ENCODE measurements around the gene TOM1L2. TPM values are rescaled to one million over a fixed set of nuclear protein-coding genes. Genes with fewer than 3 reads are reported as not detected.
"Not testable (repeated sequence)": the region's sequence is repeated elsewhere in the genome, so short reads cannot be mapped to it uniquely, and the experiment has no call there.

Gene TOM1L2
- polyA plus RNA-seq, 3 donors, result 34.9 to 53.2 (median 37.3) TPM

GRCh38 chr17:17809531-17810083 lies 162.6 kb downstream of the TOM1L2 start:
- DNase-seq (ENCODE audit: extremely low read depth in 1 of 11, low read depth in 9 of 11, low spot score in 4 of 11), result no peak

DNA sequence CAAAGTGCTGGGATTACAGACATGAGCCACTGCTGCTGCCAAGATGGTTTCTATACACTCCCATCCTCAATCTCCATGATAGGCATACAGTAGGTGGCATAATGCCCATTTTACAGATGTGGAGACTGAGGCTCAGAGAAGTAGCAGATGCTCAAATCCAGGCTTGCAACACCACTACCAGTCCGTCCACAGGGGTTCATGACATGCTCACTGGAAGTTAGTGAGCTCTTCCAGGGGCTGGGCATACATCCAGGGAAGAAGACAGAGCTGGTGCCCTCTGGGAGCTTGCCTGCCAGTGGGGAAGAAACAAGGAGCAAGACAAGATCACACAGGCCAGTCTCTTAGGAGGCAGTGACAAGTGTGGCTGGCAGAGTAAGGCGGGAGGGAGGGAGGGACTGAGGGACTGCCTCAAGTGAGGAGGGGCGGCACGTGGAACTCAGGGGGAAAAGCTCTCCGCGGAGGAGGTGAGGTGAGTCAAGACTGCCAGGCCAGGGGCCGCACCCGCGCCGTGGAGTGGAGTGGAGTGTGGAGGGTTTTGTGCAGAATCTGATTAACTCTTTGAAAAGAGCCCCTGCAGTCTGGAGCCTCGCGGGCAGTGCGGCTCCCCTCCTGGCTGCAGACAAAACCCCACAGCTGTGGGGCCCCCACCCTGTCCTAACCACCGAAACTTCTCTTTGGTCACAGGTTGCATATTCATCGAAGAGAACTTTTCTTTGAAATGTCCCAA lies 163.3 kb downstream of the TOM1L2 start:
- DNase-seq (ENCODE audit: extremely low read depth in 1 of 11, low read depth in 9 of 11, low spot score in 4 of 11), result no peak

DNA sequence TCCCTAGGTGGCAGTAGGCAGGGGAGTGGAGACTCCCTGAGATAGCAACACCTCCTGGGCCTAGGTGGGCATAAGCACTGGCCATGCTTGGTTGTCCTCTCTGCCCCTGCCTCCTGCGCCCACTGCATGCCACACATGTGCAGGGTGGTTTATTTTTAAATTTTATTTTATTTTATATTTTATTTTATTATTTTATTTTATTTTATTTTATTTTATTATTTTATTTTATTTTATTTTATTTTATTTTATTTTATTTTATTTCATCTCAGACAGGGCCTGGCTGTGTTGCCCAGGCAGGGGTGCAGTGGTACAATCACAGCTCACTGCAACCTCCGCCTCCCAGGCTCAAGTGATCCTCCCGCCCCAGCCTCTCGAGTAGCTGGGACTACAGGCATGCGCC lies 164.0 kb downstream of the TOM1L2 start:
- DNase-seq (ENCODE audit: extremely low read depth in 1 of 11, low read depth in 9 of 11, low spot score in 4 of 11), result not testable (repeated sequence)

GRCh38 chr17:17807440-17807839 lies 164.8 kb downstream of the TOM1L2 start:
- no peak for DNase-seq (ENCODE audit: extremely low read depth in 1 of 11, low read depth in 9 of 11, low spot score in 4 of 11)

DNA sequence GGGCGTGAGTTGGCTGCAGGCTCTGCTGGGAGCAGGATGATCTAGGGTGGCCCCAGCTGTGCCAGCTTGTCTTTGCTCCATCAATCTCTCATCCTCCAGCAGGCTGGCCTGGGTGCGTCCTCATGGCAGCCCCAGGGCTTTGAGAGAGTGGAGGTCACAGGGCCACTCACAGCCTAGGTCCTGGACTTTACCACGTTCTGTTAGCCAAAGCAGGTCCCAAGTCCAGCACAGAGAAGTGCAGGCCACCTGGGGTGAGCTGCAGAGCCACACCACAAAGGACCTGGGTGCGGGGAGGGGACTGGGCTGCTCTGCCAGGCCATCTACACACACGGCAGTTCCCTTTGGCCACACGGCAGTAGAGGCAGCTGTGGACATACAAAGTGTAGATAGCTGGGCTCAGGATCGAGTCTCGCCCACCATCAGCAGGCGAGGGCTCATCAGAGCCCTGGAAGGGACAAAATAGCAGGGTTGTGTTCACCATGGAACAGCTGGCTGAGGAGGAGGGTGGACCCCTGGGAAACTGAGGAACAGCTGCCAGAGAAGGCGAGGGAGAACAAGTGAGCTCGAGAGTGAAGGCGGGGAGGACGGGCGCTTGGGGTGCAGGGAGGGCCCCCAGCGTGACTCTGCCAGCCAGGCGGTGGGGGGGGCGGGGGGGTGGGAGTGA lies 165.5 kb downstream of the TOM1L2 start:
- DNase-seq (ENCODE audit: extremely low read depth in 1 of 11, low read depth in 9 of 11, low spot score in 4 of 11), result no peak

DNA sequence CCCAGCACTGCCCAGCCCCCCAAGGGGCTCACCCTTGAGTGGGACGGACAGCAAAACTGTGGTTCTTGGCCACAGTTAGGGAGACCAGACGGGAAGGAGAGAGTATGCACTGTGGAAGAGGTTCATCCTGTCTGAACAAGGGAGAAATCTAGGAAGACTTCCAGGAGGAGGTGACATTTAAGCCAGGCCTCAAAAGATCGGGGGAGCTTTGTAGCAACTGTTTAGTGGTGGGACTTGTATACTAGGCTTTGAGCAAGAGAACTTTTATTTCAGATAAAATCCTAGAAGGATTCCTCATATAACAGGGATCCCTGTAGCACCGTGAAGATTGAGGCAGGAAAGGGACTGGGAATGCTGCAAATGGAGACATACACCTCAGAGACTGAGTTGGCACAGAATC lies 166.2 kb downstream of the TOM1L2 start:
- DNase-seq (ENCODE audit: extremely low read depth in 1 of 11, low read depth in 9 of 11, low spot score in 4 of 11), result no peak

DNA sequence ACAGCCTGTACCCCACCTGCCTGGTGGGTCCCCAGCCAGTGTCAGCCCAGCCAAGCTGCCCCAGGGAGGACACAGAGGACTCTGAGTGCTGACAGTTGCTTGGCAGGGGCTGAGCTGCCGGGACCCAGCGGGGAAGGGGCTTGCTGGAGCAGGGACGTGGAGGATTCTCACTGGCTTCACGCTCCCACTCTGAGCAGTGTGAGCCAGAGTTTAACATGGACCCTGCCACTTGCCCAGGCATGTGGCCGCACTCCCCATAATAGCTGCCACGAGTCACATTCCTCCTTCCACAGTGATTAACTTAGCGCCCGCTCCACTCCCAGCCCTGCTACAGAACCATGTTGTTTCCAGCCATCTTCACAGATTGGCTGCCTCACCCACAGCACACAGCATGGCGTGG lies 166.6 kb downstream of the TOM1L2 start:
- no peak for DNase-seq (ENCODE audit: extremely low read depth in 1 of 11, low read depth in 9 of 11, low spot score in 4 of 11)

- no peak for DNase-seq (ENCODE audit: extremely low read depth in 1 of 11, low read depth in 9 of 11, low spot score in 4 of 11)
These were observed 168.2 kb downstream of the TOM1L2 start for GRCh38 chr17:17804007-17804406.

- DNase-seq (ENCODE audit: extremely low read depth in 1 of 11, low read depth in 9 of 11, low spot score in 4 of 11), result no peak
These were observed 170.3 kb downstream of the TOM1L2 start for GRCh38 chr17:17801800-17802481.

GRCh38 chr17:17800504-17801021 lies 171.6 kb downstream of the TOM1L2 start:
- no peak for DNase-seq (ENCODE audit: extremely low read depth in 1 of 11, low read depth in 9 of 11, low spot score in 4 of 11)

- DNase-seq (ENCODE audit: extremely low read depth in 1 of 11, low read depth in 9 of 11, low spot score in 4 of 11), result no peak
These were observed 173.5 kb downstream of the TOM1L2 start for GRCh38 chr17:17798573-17799255.

DNA sequence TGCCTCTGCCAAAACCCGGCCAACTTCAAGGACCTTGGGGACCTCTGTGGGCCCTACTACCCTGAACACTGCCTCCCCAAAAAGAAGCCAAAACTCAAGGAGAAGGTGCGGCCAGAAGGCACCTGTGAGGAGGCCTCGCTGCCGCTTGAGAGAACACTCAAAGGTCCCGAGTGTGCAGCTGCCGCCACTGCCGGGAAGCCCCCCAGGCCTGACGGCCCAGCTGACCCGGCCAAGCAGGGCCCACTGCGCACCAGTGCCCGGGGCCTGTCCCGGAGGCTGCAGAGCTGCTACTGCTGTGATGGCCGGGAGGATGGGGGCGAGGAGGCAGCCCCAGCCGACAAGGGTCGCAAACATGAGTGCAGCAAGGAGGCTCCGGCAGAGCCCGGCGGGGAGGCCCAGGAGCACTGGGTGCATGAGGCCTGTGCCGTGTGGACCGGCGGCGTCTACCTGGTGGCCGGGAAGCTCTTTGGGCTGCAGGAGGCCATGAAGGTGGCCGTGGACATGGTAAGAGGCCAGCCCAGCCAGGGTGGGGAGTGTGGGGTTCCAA lies 174.1 kb downstream of the TOM1L2 start:
- DNase-seq (ENCODE audit: extremely low read depth in 1 of 11, low read depth in 9 of 11, low spot score in 4 of 11), result no peak

DNA sequence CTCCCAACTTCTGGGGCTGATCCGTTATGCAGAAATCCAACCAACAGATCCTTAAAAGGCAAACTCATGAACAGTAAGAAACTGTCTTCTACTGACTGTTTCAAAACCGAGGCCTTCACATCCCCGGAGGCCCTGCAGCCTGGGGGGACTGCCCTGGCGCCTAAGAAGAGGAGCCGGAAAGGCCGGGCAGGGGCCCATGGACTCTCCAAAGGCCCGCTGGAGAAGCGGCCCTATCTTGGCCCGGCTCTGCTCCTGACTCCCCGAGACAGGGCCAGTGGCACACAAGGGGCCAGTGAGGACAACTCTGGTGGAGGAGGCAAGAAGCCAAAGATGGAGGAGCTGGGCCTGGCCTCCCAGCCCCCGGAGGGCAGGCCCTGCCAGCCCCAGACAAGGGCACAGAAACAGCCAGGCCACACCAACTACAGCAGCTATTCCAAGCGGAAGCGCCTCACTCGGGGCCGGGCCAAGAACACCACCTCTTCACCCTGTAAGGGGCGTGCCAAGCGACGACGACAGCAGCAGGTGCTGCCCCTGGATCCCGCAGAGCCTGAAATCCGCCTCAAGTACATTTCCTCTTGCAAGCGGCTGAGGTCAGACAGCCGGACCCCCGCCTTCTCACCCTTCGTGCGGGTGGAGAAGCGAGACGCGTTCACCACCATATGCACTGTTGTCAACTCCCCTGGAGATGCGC lies 174.9 kb downstream of the TOM1L2 start:
- DNase-seq (ENCODE audit: extremely low read depth in 1 of 11, low read depth in 9 of 11, low spot score in 4 of 11), result no peak

DNA sequence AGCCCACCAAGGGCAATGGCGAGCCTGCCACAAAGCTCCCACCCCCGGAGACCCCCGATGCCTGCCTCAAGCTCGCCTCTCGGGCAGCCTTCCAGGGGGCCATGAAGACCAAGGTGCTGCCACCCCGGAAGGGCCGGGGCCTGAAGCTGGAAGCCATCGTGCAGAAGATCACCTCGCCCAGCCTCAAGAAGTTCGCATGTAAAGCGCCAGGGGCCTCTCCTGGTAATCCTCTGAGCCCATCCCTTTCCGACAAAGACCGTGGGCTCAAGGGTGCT lies 175.5 kb downstream of the TOM1L2 start:
- no peak for DNase-seq (ENCODE audit: extremely low read depth in 1 of 11, low read depth in 9 of 11, low spot score in 4 of 11)

DNA sequence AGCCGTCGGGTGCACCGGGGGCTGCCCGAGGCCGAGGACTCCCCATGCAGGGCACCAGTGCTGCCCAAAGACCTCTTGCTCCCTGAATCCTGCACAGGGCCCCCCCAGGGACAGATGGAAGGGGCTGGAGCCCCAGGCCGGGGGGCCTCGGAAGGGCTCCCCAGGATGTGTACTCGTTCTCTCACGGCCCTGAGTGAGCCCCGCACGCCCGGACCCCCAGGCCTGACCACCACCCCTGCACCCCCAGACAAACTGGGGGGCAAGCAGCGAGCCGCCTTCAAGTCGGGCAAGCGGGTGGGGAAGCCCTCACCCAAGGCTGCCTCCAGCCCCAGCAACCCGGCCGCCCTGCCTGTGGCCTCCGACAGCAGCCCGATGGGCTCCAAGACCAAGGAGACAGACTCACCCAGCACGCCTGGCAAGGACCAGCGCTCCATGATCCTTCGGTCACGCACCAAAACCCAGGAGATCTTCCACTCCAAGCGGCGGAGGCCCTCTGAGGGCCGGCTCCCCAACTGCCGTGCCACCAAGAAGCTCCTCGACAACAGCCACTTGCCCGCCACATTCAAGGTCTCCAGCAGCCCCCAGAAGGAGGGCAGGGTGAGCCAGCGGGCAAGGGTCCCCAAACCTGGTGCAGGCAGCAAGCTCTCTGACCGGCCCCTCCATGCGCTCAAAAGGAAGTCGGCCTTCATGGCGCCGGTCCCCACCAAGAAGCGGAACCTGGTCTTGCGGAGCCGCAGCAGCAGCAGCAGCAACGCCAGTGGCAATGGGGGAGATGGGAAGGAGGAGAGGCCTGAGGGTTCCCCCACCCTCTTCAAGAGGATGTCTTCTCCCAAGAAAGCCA lies 176.0 kb downstream of the TOM1L2 start:
- no peak for DNase-seq (ENCODE audit: extremely low read depth in 1 of 11, low read depth in 9 of 11, low spot score in 4 of 11)

- no peak for DNase-seq (ENCODE audit: extremely low read depth in 1 of 11, low read depth in 9 of 11, low spot score in 4 of 11)
These were observed 176.9 kb downstream of the TOM1L2 start for GRCh38 chr17:17795296-17795695.

- DNase-seq (ENCODE audit: extremely low read depth in 1 of 11, low read depth in 9 of 11, low spot score in 4 of 11), result no peak
These were observed 177.8 kb downstream of the TOM1L2 start for GRCh38 chr17:17794382-17794781.
